NK-92 (cell line): ENCODE results near the gene SSR3.
"Not testable (repeated sequence)": the region's sequence is repeated elsewhere in the genome, so short reads cannot be mapped to it uniquely, and the experiment has no call there.

ENCODE experiments used
- DNase-seq: peaks from one replicate; lab custom pipeline; 2025; ENCODE audit not compliant: unreplicated experiment; lab: John Stamatoyannopoulos, UW

The SSR3 gene

GRCh38 chr3:156554842-156555687 is at the start of gene SSR3:
TSS of gene SSR3 (minus strand) at chr3:156555117. CDS start at chr3:156555089, 28 bp downstream.
- DNase-seq: peak; percentile 70

GRCh38 chr3:156604064-156604641 is 49.2 kb upstream of the SSR3 start:
- no peak for DNase-seq

DNA sequence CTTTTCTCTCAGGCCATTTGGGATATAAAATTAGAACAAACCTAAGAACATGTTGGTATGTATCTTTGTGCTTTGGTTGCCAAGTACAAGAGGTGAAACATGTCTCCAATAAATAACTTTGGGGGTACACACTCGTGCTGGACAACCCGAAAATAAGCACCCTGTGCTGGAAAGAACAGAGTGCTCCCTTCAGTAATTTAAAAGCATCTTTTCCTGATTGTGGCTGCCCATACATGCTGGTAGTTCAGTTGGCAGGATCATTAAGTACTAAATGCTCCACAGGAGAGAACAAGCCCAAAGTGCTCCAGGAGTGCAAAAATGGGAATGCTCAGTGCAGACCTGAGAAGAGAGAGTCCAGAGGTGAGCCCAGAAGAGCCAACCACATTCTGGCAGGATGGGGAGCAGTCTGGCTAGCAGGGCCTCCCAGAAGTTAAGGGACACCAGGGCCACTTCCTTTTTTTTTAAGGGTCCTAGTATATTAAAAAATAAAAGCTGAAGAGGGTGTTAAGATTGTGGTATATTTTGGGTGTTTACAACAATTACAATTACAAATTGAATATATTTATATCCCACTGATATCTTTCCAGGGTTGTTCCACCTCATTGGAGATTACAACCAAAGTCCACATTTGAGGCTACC is 48.6 kb upstream of the SSR3 start:
- DNase-seq: no peak

DNA sequence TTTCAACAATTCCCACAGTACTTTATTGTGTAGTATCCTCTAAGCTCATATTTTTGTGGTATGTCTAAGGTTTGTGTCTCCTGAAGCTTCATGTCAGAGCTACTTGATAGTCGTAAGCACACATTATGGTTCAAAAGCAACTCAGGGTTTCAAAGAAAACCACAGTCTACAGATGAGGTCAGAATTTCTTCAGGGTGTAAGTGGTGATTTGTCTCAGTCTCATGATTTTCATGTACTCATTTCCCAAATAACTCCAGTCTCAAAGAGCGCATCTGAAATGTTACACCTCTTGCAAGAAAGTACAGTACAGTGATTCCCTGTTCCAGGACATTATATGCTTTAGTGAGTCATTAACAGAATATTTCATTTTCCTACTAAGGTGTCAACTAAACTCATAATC is 47.5 kb upstream of the SSR3 start:
- DNase-seq: no peak

- DNase-seq: no peak
Measured at GRCh38 chr3:156601497-156601896, 46.6 kb upstream of the SSR3 start.

GRCh38 chr3:156600834-156601233 is 45.9 kb upstream of the SSR3 start:
- no peak for DNase-seq

GRCh38 chr3:156599089-156599874 is 44.4 kb upstream of the SSR3 start:
- DNase-seq: no peak

DNA sequence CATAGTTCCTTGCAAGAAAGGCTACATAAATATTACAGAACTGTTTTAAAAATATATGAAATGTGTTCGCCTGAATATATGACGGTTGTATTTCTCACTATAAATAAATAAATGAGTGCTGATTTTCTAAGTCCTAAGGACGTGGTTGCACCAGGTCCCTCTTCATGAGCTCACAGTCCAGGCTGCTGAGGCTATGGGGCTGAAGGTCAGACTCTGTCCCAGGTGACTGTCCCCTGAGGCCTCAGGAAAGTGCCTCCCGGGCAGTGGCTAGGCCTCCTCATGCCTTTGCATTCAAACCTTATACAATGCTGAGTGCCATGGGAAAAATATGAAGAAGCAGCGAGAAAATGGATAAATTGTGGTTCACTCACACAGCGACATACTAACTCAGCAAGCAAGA is 43.5 kb upstream of the SSR3 start:
- DNase-seq: no peak

DNA sequence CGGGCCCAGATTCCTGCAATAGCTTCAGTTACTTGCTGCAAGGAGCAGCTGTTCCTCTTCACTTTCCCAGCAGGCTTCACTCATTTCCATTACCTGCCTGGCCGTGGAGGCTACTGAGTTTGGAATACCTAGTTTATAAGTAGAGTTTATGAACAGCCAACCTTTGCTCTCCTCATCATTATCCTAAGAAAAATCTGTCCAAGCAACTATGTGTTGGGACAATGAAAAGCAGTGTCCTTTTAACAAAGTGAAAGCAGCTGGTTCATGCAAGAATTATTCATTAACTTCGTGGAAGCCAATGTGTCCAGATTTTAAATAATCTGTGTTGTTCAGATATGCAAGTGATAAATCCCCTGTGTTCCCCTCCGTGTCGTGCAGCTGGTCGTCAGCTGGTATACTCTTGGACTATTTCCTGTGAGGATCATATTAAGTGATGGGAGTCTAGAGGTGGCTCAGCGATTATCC is 39.3 kb upstream of the SSR3 start:
- DNase-seq: no peak

DNA sequence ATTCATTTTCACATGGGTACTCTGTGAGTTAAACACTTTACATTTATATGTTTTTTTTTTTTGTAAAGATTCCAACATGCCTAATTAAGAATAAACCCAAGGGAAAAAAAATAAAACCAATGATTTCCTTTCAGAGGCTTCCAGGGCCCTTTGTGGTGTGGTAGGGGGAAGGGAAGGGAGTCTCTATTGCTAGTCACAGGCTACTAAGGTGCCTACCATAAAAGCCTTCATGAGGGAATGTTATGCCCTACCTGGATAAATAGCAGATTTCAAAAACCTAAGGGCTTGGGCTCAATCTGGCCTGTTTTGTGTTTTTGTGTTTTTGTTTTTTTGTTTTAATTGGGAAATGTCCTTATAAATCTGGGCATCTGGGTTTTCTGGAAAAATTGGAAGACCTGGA is 38.9 kb upstream of the SSR3 start:
- no peak for DNase-seq

GRCh38 chr3:156589806-156590205 is 34.9 kb upstream of the SSR3 start:
- not testable (repeated sequence) for DNase-seq

- no peak for DNase-seq
Measured at GRCh38 chr3:156587760-156588069, 32.8 kb upstream of the SSR3 start.

- no peak for DNase-seq
Measured at GRCh38 chr3:156586905-156587759, 32.2 kb upstream of the SSR3 start.

DNA sequence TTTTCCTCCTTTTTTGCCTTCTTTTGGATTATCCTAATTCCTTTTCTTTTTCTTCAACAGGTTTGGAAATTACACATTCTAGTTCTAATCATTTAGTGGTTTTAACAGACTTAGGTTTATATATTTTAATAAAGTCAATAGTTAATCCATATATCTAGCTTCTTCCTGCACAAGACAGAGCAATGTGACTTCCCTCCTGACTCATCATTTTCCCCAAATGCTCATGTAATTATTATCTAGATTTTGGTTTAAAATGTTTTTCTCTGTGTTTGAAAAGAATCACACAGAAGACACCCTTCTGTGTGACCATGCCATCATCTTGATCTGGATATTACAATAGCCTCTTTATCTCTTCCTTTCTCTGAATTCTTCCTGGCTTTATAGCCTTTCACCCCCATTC is 28.6 kb upstream of the SSR3 start:
- no peak for DNase-seq

- DNase-seq: no peak
Measured at GRCh38 chr3:156582532-156583183, 27.7 kb upstream of the SSR3 start.

- DNase-seq: no peak
Measured at GRCh38 chr3:156581954-156582353, 27.0 kb upstream of the SSR3 start.

- no peak for DNase-seq
Measured at GRCh38 chr3:156581033-156581432, 26.1 kb upstream of the SSR3 start.

- no peak for DNase-seq
Measured at GRCh38 chr3:156579427-156579851, 24.5 kb upstream of the SSR3 start.

- no peak for DNase-seq
Measured at GRCh38 chr3:156577736-156578135, 22.8 kb upstream of the SSR3 start.
